Fibroblast of lung (primary cell): ENCODE measurements around the gene ONECUT2. TPM values are rescaled to one million over a fixed set of nuclear protein-coding genes. Genes with fewer than 3 reads are reported as not detected.

ENCODE experiments used
- DNase-seq, 2 donors: peaks; one replicate each; pipeline versions ENCODE4 v3.0.0 to v3.0.0-alpha.2; 2010; ENCODE audit warnings: low read depth in 2 of 2
- H2AFZ ChIP-seq: 2 replicates; pipeline ENCODE4 v1.5.1; 2012; ENCODE audit warnings: low read length, control low read depth, inconsistent platforms
- H3K27ac ChIP-seq: 2 replicates; pipeline ENCODE4 v1.5.1; 2011; ENCODE audit warnings: low read length, control low read depth; ENCODE audit not compliant: insufficient read depth
- H3K27me3 ChIP-seq: 2 replicates; pipeline ENCODE4 v1.5.1; 2011; ENCODE audit warnings: mild to moderate bottlenecking, low read length; ENCODE audit not compliant: control insufficient read depth, insufficient read depth
- H3K36me3 ChIP-seq: 2 replicates; pipeline ENCODE4 v1.5.1; 2011; ENCODE audit warnings: low read length; ENCODE audit not compliant: control insufficient read depth, insufficient read depth
- H3K4me1 ChIP-seq: 2 replicates; pipeline ENCODE4 v1.5.1; 2011; ENCODE audit warnings: low read length; ENCODE audit not compliant: control insufficient read depth, insufficient read depth; ENCODE audit errors: extremely low read depth
- H3K4me2 ChIP-seq: 2 replicates; pipeline ENCODE4 v1.5.1; 2011; ENCODE audit warnings: low read length, control low read depth; ENCODE audit not compliant: insufficient read depth; ENCODE audit errors: extremely low read depth
- H3K4me3 ChIP-seq, 4 experiments: fragments of 200-600 bp in 1 of 4; sonication (generic) in 1 of 4; replicated peaks in 1 of 4; 2 replicates each; pipeline ENCODE4 v1.5.1; 2011 to 2016; ENCODE audit warnings: low read length in 4 of 4, low read depth in 3 of 4, mild to moderate bottlenecking in 3 of 4, control low read depth in 2 of 4, inconsistent platforms in 1 of 4, mixed read lengths in 1 of 4; ENCODE audit not compliant: insufficient read depth in 1 of 4; ENCODE audit errors: control extremely low read depth in 1 of 4
- H3K79me2 ChIP-seq: 2 replicates; pipeline ENCODE4 v1.5.1; 2012; ENCODE audit warnings: mild to moderate bottlenecking, low read length, inconsistent platforms; ENCODE audit not compliant: control insufficient read depth, insufficient read depth
- H3K9ac ChIP-seq: 2 replicates; pipeline ENCODE4 v1.5.1; 2011; ENCODE audit warnings: mild to moderate bottlenecking, low read length, control low read depth; ENCODE audit not compliant: insufficient read depth
- H3K9me3 ChIP-seq: 2 replicates; pipeline ENCODE4 v1.5.1; 2012; ENCODE audit warnings: low read depth, low read length; ENCODE audit not compliant: control insufficient read depth, insufficient read depth
- H4K20me1 ChIP-seq: 2 replicates; pipeline ENCODE4 v1.5.1; 2011; ENCODE audit warnings: low read length; ENCODE audit not compliant: control insufficient read depth, insufficient read depth; ENCODE audit errors: extremely low read depth
- EZH2 ChIP-seq: IDR thresholded peaks from 2 replicates; pipeline ENCODE4 v1.5.1; 2012; ENCODE audit warnings: low read length, control low read depth, mild to moderate bottlenecking; ENCODE audit errors: missing control alignments
- polyA plus RNA-seq, 2 donors: library from polyadenylated mRNA; depleted of rRNA in 1 of 2; stranded (reverse) in 1 of 2; unstranded in 1 of 2; fragments of >200 nt; gene quantifications; 2 replicates each; pipeline ENCODE4 v1.2.1, GENCODE V29; 2011 to 2012; ENCODE audit warnings: missing spikeins in 1 of 2
- total RNA-seq: library from RNA; depleted of rRNA; stranded (reverse); fragments of >200 nt; gene quantifications from 2 replicates; pipeline ENCODE4 v1.2.1, GENCODE V29; 2014
- TF ChIP-seq, protein P1 (sequence below), 2 donors: IDR thresholded peaks in 1 of 2; conservative IDR thresholded peaks in 1 of 2; 1 replicate in 1 of 2; 2 replicates in 1 of 2; pipeline ENCODE4 v1.5.1; 2011 to 2012; ENCODE audit warnings: low read length in 2 of 2, control low read depth in 1 of 2, inconsistent platforms in 1 of 2, low read depth in 1 of 2, mild to moderate bottlenecking in 1 of 2

Gene ONECUT2
- total and polyA plus RNA-seq, 2 donors (not counting 1 experiment from before 2014, with no cell fraction given), result under 0.01 TPM

DNA sequence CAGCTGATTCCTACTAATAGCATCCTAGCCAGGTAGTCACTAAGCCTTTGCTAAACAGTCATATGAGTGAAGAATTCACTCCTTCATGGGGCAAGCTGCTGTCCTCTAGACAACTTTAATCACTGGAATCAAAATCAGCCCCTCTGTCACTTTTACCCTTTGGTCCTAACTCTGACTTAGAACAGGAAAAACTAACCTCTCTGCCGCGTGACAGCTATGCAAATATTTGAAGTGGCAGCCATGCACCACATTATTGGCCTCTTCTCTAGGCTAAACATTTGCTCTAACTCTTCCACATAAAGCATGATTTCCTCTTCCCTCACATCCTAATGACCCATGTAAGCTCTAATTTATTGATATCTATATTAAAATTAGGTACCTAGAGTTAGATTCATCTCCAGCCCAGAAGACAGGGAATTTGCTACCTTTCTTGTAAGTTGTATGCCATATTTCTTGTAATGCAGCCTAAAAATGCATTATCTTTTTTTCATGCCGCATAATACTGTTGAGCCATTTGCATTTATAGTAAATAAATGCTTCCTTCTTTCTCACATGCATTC is 12.8 kb upstream of the ONECUT2 start:
- H3K4me3 ChIP-seq, result no peak overlapping the region
- no peaks in the 10 kb centered on the region for H3K79me2 ChIP-seq
- TF ChIP-seq, protein P1, sequence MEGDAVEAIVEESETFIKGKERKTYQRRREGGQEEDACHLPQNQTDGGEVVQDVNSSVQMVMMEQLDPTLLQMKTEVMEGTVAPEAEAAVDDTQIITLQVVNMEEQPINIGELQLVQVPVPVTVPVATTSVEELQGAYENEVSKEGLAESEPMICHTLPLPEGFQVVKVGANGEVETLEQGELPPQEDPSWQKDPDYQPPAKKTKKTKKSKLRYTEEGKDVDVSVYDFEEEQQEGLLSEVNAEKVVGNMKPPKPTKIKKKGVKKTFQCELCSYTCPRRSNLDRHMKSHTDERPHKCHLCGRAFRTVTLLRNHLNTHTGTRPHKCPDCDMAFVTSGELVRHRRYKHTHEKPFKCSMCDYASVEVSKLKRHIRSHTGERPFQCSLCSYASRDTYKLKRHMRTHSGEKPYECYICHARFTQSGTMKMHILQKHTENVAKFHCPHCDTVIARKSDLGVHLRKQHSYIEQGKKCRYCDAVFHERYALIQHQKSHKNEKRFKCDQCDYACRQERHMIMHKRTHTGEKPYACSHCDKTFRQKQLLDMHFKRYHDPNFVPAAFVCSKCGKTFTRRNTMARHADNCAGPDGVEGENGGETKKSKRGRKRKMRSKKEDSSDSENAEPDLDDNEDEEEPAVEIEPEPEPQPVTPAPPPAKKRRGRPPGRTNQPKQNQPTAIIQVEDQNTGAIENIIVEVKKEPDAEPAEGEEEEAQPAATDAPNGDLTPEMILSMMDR (conservative IDR thresholded peaks at IDR 0.05 in 1 of 2, IDR thresholded peaks at IDR 0.05 in 1 of 2; ENCODE audit: low read depth in 1 of 2, low read length in 2 of 2), result no peak
- no peak for TF ChIP-seq EZH2
- no peaks in the 10 kb centered on the region for H3K4me1 ChIP-seq
- no peaks in the 10 kb centered on the region for H3K9me3 ChIP-seq
- H3K27ac ChIP-seq, result no peak overlapping the region
- no peak for DNase-seq
- H3K27me3 ChIP-seq, result peaks cover 5% of the 10 kb centered on the region
- no peak overlapping the region for H3K4me2 ChIP-seq
- H4K20me1 ChIP-seq, result no peaks in the 10 kb centered on the region
- H3K36me3 ChIP-seq, result no peaks in the 10 kb centered on the region
- H3K9ac ChIP-seq, result no peak overlapping the region
- no peak overlapping the region for H2AFZ ChIP-seq

DNA sequence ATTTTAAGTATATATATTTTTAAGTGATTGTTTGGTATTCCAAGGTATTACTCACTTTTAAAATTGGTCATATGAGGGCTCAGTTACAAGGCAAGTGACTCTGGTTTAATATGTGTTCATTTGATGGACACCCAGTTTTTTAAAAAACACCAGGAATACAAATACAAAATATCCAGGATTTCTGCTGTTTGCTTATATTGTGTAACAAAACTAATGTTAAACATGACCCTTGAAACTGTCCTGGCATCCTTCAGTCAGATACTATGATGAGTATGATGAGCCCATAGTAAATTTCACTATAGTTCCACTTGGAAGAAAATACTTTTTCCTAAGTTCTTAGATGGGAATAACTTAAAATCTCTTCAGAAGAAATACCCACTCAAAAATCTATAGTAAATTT is 11.4 kb upstream of the ONECUT2 start:
- DNase-seq, result no peak
- H2AFZ ChIP-seq, result no peak overlapping the region
- H3K27me3 ChIP-seq, result peaks cover 18% of the 10 kb centered on the region
- no peaks in the 10 kb centered on the region for H4K20me1 ChIP-seq
- H3K4me3 ChIP-seq, result no peak overlapping the region
- H3K9ac ChIP-seq, result no peak overlapping the region
- TF ChIP-seq, protein P1 (conservative IDR thresholded peaks at IDR 0.05 in 1 of 2, IDR thresholded peaks at IDR 0.05 in 1 of 2; ENCODE audit: low read depth in 1 of 2, low read length in 2 of 2), result no peak
- TF ChIP-seq EZH2, result no peak
- H3K9me3 ChIP-seq, result no peaks in the 10 kb centered on the region
- no peak overlapping the region for H3K4me2 ChIP-seq
- no peaks in the 10 kb centered on the region for H3K4me1 ChIP-seq
- H3K27ac ChIP-seq, result no peak overlapping the region
- no peaks in the 10 kb centered on the region for H3K36me3 ChIP-seq
- no peaks in the 10 kb centered on the region for H3K79me2 ChIP-seq

DNA sequence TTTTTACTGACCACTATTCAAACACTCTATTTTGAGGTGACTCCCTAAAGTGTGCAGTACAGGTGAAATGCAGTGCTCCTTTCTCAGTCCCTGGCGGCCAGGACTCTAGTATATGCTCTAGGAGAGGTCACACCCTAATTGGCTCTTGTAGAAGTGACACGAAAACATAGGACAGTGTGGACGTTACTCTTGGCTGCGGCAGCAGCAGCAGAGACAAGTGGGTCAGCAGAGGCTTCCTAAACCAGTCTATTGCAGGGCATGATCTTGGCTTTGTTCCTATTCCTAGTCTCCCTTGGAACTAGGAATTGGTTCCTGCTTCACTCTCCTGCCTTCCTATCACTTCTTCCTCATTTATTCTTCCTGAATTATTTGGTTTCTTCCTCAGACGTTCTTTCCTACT is 10.1 kb upstream of the ONECUT2 start:
- Histone ChIP-seq H3K27me3 (peaks cover 31% of the 10 kb centered on the region), H3K9ac (no peak overlapping the region), H3K79me2 (no peaks in the 10 kb centered on the region), H3K4me3 (no peak overlapping the region), H3K4me1 (no peaks in the 10 kb centered on the region), H3K9me3 (no peaks in the 10 kb centered on the region), H2AFZ (no peak overlapping the region), H3K4me2 (no peak overlapping the region), H3K27ac (no peak overlapping the region), H4K20me1 (no peaks in the 10 kb centered on the region), H3K36me3 (no peaks in the 10 kb centered on the region)
- DNase-seq, result no peak
- TF ChIP-seq EZH2, result no peak
- TF ChIP-seq, protein P1 (conservative IDR thresholded peaks at IDR 0.05 in 1 of 2, IDR thresholded peaks at IDR 0.05 in 1 of 2; ENCODE audit: low read depth in 1 of 2, low read length in 2 of 2), result no peak
